Dermis blood vessel endothelial cell (primary cell): ENCODE results near the gene AKAP17A. TPM values are rescaled to one million over a fixed set of nuclear protein-coding genes. Genes with fewer than 3 reads are reported as not detected.

Experiments used
- DNase-seq: peaks from one replicate; pipeline ENCODE4 v3.0.0; 2010
- total RNA-seq: library from RNA; depleted of rRNA; stranded (reverse); fragments of >200 nt; gene quantifications from 2 replicates; pipeline ENCODE4 v1.2.3, GENCODE V29; 2014

AKAP17A gene
- total RNA-seq, 1 donor from 2014 or later, result 36.1 TPM

DNA sequence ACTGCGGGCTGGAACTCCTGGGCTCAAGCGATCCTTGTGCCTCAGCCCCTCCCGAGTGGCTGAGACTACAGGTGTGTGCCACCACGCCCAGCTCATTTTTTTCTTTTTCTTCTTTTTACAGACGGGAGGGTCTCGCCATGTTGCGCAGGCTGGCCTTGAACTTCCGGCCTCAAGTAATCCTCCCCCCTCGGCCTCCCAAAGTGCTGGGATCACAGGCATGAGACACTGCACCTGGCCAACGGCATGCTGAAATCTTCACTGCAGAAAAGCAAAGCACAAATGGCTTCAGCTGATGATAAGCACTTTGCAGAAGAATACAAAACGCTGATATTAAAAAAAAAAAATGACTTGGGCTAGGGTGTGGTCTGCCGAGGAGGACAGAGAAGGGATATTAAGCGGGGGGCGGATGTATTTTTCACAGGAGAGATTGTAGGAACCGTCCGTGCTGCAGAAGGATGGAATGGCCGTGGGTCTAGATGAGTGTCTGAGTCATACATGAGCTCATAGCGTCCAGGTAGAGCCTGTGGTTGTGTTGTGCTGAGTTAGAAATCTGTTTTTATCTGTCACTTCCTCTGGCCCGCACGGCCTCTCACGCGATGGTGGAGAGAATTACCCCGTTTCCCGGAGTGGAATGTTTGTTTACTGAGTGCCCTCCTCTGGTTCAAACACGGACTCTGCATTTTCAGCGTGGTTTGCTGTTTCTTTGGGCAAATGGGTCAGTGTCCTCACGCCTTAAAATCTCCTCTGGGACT, 8.5 kb upstream of the AKAP17A start:
- peak; percentile 64 for DNase-seq

DNA sequence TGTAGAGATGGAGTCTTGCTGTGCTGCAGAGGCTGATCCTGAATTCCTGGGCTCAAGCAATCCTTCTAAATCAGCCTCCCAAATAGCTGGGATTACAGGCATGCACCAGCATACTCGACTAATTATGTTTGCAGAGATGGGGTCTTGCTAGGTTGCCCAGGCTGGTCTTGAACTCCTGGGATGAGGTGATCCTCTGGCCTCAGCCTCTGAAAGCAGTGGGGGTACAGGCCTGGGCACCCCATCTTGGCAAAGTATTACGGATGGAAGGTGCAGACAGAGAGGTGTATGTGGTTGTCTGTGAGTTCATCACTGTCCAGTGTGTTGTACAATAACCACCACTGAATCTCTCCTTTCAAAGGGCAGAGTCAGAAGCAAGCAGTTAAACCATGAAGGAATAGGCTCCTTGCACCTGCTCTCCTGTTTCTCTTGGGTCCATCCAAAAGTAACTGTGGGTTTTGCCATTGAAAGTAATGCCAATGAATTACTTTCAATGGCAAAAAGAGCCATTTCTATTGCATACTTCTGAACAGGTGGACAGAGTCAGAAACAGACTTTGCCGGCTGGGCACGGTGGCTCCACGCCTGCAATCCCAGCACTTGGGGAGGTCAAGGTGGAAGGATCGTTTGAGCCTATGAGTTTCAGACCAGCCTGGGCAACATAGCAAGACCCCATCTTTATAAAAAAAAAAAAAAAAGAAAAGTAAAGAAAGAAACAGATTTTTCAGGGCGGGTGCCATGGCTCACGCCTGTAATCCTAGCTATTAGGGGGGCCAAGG, 7.0 kb upstream of the AKAP17A start:
- DNase-seq, result no peak

GRCh38 chrX:1587161-1587560, 4.2 kb upstream of the AKAP17A start:
- no peak for DNase-seq

- DNase-seq, result no peak
Observed at GRCh38 chrX:1589356-1590130, 1.9 kb upstream of the AKAP17A start.

DNA sequence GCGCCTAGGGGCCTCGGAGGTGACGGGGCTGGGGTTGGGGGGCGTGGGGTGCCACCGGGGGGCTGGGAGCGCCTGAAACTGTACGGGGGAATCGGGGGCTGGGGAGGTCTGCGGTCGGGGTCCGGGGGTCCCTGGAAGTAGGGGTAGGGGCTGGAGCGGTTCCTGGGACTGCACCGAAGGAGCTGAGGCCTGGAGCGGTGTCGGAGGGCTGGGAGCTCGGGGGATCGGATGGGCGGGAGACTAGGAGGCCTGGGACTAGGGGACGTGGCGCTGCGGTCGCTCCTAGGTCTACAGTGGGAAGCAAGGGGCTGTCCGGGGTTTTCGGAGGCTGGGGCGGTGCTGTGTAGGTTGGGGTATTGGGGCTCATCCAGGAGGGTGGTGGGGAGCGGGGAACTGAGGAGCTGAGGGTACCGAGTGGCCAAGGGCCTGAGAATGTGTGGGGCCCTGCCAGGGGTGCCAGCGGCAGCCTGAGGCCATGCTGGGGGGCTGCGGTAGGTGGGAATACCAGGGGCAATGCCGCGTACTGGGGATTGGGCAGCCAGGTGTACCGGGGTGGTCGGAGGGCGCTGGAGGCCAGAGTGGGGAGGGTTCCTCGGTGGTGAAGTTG, 562 bp downstream of the AKAP17A start:
- DNase-seq, result peak; percentile 25

DNA sequence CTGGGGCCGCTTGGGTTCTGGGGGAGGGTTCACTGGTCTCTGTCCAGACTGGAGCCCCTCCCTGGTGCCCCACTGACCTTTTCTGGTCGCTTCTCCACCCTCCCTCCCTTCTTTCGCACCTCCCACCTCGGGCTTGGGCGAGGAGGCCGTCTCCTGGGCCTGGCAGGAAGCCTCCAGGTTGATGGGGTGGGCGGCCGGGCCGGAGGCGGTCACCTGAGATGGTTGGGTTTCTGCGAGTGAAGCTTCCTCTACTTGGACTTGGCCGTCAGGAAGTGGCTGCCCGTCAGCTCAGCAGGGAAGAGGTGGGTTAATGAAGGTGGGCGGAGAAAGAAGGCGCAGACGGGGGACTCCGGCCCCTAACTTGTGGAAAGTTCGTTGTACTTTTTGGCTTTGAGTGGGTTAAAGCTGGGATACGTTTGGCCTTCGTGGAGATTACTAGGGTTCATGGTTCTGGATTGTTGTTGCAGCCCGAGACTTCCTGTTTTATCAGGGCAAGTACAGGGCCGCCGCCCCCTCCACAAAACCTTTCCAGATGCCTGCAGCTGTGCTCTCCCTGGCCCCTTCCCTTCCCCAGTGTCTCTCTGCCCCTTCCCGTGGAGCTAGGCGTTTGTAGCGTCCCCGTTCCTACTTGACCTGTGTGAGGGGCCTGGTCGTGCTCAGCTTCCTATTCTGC, 1.2 kb downstream of the AKAP17A start:
- peak; percentile 56 for DNase-seq

DNA sequence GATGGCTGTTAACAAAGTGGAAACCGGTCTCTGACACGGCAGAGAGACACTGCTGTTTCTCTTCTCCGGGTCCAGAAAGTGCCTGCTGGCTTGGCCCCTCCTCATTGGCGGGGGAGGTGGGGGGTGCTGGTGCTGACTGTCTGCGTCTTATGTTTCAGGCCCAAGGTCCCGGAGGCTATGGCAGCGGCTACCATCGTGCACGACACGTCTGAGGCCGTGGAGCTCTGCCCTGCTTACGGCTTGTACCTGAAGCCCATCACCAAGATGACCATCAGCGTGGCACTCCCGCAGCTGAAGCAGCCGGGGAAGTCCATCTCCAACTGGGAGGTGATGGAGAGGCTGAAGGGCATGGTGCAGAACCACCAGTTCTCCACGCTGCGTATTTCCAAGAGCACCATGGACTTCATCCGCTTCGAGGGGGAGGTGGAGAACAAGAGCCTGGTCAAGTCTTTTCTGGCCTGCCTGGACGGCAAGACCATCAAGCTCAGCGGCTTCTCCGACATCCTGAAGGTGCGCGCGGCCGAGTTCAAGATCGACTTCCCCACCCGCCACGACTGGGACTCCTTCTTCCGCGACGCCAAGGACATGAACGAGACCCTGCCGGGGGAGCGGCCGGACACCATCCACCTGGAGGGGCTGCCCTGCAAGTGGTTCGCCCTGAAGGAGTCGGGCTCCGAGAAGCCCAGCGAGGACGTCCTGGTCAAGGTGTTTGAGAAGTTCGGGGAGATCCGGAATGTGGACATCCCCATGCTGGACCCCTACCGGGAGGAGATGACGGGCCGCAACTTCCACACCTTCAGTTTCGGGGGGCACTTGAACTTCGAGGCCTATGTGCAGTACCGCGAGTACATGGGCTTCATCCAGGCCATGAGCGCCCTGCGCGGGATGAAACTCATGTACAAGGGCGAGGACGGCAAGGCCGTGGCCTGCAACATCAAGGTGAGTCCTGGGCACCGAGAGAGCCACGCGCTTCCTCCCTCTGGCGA, 2.2 kb downstream of the AKAP17A start:
- DNase-seq, result no peak

DNA sequence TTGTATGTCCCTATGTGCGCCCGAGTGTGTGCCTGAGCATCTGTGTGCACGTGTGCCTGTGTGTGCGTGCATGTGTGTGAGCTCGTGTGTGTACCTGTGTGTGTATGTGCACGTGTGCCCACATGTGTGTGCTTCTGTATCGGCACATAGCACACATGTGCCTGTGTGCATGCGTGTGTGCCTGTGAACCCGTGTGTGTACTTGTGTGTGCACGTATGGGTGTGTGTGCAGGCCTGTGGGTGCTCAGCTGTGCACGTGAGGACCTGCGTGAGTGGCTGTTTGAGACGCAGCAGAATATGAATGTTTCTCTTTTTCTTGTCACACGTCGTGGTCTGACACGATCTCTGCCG, 4.3 kb downstream of the AKAP17A start:
- no peak for DNase-seq

DNA sequence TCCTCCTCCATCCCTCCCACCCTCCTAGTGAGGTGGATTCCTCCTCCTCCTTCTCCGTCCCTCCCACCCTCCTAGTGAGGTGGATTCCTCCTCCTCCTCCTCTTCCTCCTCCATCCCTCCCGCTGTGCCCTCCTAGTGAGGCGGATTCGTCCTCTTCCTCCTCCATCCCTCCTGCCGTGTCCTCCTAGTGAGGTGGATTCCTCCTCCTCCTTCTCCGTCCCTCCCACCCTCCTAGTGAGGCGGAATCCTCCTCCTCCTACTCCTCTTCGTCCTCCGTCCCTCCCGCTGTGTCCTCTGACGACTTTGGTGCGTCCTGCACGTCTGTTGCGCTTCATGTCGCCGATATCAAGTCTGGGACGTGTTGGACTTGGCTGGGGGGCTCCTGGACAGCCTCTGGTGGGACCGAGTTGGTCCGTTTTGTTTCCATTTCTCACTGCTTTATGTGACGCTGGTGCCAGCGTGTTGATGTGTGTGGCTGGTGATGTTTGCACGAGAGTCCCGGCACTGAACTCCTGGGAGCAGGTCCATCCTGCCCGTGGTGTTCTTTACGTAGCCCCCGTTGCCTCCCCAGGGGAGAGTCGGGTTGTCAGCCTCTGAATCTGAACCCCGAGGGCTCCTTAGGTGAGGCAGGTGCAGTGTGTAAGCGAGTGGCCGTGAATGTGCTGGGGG, 5.4 kb downstream of the AKAP17A start:
- DNase-seq, result no peak

- DNase-seq, result no peak
Observed at GRCh38 chrX:1597345-1598020, 6.1 kb downstream of the AKAP17A start.

DNA sequence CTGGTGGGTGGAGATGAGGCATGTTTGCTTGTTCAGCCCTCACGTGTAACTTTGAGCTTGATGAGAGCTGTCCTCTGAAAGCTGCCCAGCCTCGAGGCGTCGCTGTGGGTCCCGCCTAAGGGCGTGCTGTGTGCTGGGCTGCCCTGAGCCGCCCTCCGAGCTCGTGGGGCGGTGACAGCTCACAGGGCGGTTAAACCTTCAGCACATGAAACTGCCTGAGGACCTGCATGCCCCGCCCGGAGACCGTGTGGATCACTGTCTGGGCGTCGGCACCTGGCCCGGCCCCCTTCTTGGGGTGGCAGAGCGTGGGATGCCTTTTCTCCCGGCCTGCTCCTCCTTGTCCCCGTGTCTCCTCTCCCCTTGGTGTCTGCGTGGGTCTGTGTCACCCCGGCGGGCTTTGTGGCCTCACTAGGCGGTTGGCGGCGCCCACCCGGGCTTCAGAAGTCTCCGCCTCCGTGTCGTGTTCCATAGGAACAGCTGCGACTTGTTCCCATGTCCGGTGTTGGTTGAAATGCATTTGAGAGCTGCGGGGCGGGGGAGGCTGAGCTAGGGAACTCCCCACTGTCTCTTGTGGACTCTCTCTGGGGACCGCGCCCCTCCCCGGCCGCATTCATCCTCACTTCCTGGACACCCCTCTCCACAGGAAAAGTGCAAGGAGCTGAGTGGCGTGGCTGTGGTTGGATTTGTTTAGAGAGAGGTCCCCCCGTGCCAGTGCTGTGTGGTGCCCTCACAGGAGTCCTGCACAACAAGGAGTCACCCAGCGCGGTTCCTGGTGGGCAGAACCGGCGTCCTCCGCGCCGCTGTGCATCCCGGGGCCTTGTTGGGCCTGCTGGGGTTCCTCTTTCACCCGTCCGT, 6.8 kb downstream of the AKAP17A start:
- DNase-seq, result no peak

- DNase-seq, result no peak
Observed at GRCh38 chrX:1598876-1599790, 7.7 kb downstream of the AKAP17A start.

- no peak for DNase-seq
Observed at GRCh38 chrX:1599791-1600405, 8.5 kb downstream of the AKAP17A start.

GRCh38 chrX:1600406-1601050, 9.1 kb downstream of the AKAP17A start:
- no peak for DNase-seq

DNA sequence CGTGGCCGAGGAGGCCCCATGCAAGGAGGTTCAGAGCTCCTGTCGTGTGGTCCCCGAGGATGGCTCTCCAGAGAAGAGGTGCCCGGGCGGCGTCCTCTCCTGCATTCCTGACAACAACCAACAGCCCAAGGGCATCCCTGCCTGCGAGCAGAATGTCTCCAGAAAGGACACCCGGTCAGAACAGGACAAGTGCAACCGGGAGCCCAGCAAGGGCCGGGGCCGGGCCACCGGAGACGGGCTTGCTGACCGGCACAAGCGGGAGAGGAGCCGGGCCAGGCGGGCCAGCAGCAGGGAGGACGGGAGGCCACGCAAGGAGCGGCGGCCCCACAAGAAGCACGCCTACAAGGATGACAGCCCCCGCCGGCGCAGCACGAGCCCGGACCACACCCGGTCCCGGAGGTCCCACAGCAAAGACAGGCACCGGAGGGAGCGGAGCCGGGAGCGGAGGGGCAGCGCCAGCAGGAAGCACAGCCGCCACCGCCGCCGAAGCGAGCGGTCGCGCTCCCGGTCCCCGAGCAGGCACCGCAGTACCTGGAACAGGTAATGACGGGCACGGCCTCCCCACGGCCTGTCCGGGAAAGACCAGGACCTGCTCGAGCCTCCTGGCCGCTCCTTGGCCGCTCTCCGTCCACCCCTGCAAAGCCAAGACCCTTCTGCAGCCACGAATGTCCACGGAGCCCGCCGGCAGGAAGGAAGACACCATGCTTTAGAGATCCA, 9.8 kb downstream of the AKAP17A start:
- DNase-seq, result no peak

GRCh38 chrX:1601768-1602085, 10.3 kb downstream of the AKAP17A start:
- no peak for DNase-seq
